Measurements from ENCODE around the gene IGFLR1.
"Not testable (repeated sequence)": the region's sequence is repeated elsewhere in the genome, so short reads cannot be mapped to it uniquely, and the experiment has no call there.

IGFLR1 gene

GRCh38 chr19:35729021-35729420 is 13.2 kb downstream of the IGFLR1 start:
- Histone ChIP-seq H3K4me3 (no peak overlapping the region), H3K27ac (no peak overlapping the region)

GRCh38 chr19:35727956-35728706 is 14.1 kb downstream of the IGFLR1 start:
- Histone ChIP-seq H3K4me3 (no peak overlapping the region), H3K27ac (no peak overlapping the region)

- no peak overlapping the region for H3K4me3 ChIP-seq
Measured at GRCh38 chr19:35727053-35727955, 14.9 kb downstream of the IGFLR1 start.

GRCh38 chr19:35725216-35725861 is 16.9 kb downstream of the IGFLR1 start:
- no peak overlapping the region for H3K4me3 ChIP-seq
- H3K27ac ChIP-seq = no peak overlapping the region

More at GRCh38 chr19:35727053-35727955, 14.9 kb downstream of the IGFLR1 start:
- no peak overlapping the region for H3K27ac ChIP-seq

- Histone ChIP-seq H3K27ac (no peak overlapping the region), H3K4me3 (no peak overlapping the region)
Measured at GRCh38 chr19:35724560-35724959, 17.7 kb downstream of the IGFLR1 start.

- not testable (repeated sequence) for H3K27ac ChIP-seq, H3K4me3 ChIP-seq
Measured at GRCh38 chr19:35724132-35724531, 18.1 kb downstream of the IGFLR1 start.

- Histone ChIP-seq H3K4me3 (no peak overlapping the region), H3K27ac (no peak overlapping the region)
Measured at GRCh38 chr19:35723671-35724070, 18.6 kb downstream of the IGFLR1 start.

GRCh38 chr19:35722897-35723296 is 19.4 kb downstream of the IGFLR1 start:
- H3K4me3 ChIP-seq = no peak overlapping the region
- no peak overlapping the region for H3K27ac ChIP-seq

GRCh38 chr19:35722461-35722860 is 19.8 kb downstream of the IGFLR1 start:
- Histone ChIP-seq H3K4me3 (no peak overlapping the region), H3K27ac (no peak overlapping the region)

- H3K4me3 ChIP-seq = no peak overlapping the region
- no peak overlapping the region for H3K27ac ChIP-seq
Measured at GRCh38 chr19:35721374-35721773, 20.9 kb downstream of the IGFLR1 start.

- H3K27ac ChIP-seq = no peak overlapping the region
- H3K4me3 ChIP-seq = no peak overlapping the region
Measured at GRCh38 chr19:35720648-35721047, 21.6 kb downstream of the IGFLR1 start.

- Histone ChIP-seq H3K27ac (no peak overlapping the region), H3K4me3 (no peak overlapping the region)
Measured at GRCh38 chr19:35720163-35720524, 22.1 kb downstream of the IGFLR1 start.

- Histone ChIP-seq H3K27ac (peak overlapping the region in 6 of 21 experiments; percentile 82 to 95 (median 94)), H3K4me3 (peak overlapping the region in 2 of 7 experiments; percentile 91 to 92)
Measured at GRCh38 chr19:35719402-35720162, 22.7 kb downstream of the IGFLR1 start.

GRCh38 chr19:35718345-35719041 is 23.8 kb downstream of the IGFLR1 start:
- Histone ChIP-seq H3K4me3 (peak overlapping the region; percentile 71 to 95 (median 86)), H3K27ac (peak overlapping the region; percentile 81 to 97 (median 93))

GRCh38 chr19:35717665-35718344 is 24.4 kb downstream of the IGFLR1 start, which contains the start of gene KMT2B:
Gene KMT2B, plus strand, starts transcription at chr19:35718003. Its CDS starts 16 bp downstream, at chr19:35718019.
- peak within 1 kb of the TSS; percentile 71 to 97 (median 91) for H3K4me3 ChIP-seq

GRCh38 chr19:35716801-35717664 is 25.2 kb downstream of the IGFLR1 start:
- peak overlapping the region; percentile 65 to 97 (median 91) for H3K27ac ChIP-seq
- H3K4me3 ChIP-seq = peak overlapping the region; percentile 69 to 97 (median 91)

More at GRCh38 chr19:35717665-35718344, 24.4 kb downstream of the IGFLR1 start, which contains the start of gene KMT2B:
- peak within 1 kb of the TSS; percentile 83 to 97 (median 93) for H3K27ac ChIP-seq

All from skin epidermis (tissue), 12 donors.